Endothelial cell of umbilical vein (primary cell): Measurements from ENCODE around the gene CASKIN2. TPM values are rescaled to one million over a fixed set of nuclear protein-coding genes. Genes with fewer than 3 reads are reported as not detected.

Source experiments
- BruUV-seq: library from RNA; stranded (reverse); fragments of 400-500 nt; replicated peaks from 2 replicates; lab custom pipeline; 2021; lab: Mats Ljungman, UMichigan
- CTCF ChIA-PET: fragments of 300-600, 350-600 bp; sonication (Branson Sonifier 250); formaldehyde crosslinking; loops from one replicate; lab custom pipeline; 2021; ENCODE audit warnings: antibody characterized with exemption, inconsistent platforms; lab: Charles Lee
- POLR2A ChIA-PET: fragments of 300-600, 350-600 bp; sonication (Branson Sonifier 250); formaldehyde crosslinking; loops from one replicate; lab custom pipeline; 2021; ENCODE audit warnings: antibody characterized with exemption, inconsistent platforms; lab: Charles Lee
- DNase-seq: peaks from one replicate; pipeline ENCODE4 v3.0.0-alpha.2; 2011; ENCODE audit warnings: low read depth, low spot score
- FAIRE-seq: peaks from 2 replicates; lab custom pipeline; 2011; peaks lifted over from hg19 to GRCh38; lab: Jason Lieb, UNC
- H2AFZ ChIP-seq: 2 replicates; pipeline ENCODE4 v1.6.0; 2012; ENCODE audit warnings: low read depth, low read length, control low read depth, inconsistent platforms
- H3K27ac ChIP-seq: 2 replicates; pipeline ENCODE4 v1.5.1; 2011; ENCODE audit warnings: low read depth, mild to moderate bottlenecking, control low read depth, low read length, moderate library complexity; ENCODE audit not compliant: insufficient read depth
- H3K27me3 ChIP-seq, 2 experiments: 2 replicates each; pipeline versions ENCODE4 v1.6.0 to v1.6.1; 2011; ENCODE audit warnings: low read length in 2 of 2, mixed read lengths in 1 of 2; ENCODE audit not compliant: control insufficient read depth in 2 of 2, insufficient read depth in 2 of 2
- H3K36me3 ChIP-seq, 2 experiments: 2 replicates in 1 of 2; 3 replicates in 1 of 2; pipeline ENCODE4 v1.5.1; 2011; ENCODE audit warnings: low read length in 2 of 2, mild to moderate bottlenecking in 1 of 2, moderate library complexity in 1 of 2; ENCODE audit not compliant: control insufficient read depth in 2 of 2, insufficient read depth in 2 of 2; ENCODE audit errors: extremely low read depth in 1 of 2
- H3K4me1 ChIP-seq: 3 replicates; pipeline ENCODE4 v1.5.1; 2011; ENCODE audit warnings: mild to moderate bottlenecking, low read length; ENCODE audit not compliant: control insufficient read depth, insufficient read depth; ENCODE audit errors: extremely low read depth
- H3K4me2 ChIP-seq: 2 replicates; pipeline ENCODE4 v1.6.1; 2011; ENCODE audit warnings: low read length, control low read depth, mixed read lengths; ENCODE audit not compliant: insufficient read depth
- H3K4me3 ChIP-seq, 3 experiments: fragments of 200-600 bp in 1 of 3; sonication (generic), shearing (Covaris generic) in 1 of 3; replicated peaks in 1 of 3; 2 replicates each; pipeline ENCODE4 v1.5.1; 2011 to 2016; ENCODE audit warnings: control low read depth in 3 of 3, low read length in 3 of 3, mild to moderate bottlenecking in 2 of 3, inconsistent platforms in 1 of 3, low read depth in 1 of 3, moderate library complexity in 1 of 3; ENCODE audit not compliant: insufficient read depth in 1 of 3
- H3K79me2 ChIP-seq: 2 replicates; pipeline ENCODE4 v1.6.0; 2012; ENCODE audit warnings: low read length, inconsistent platforms; ENCODE audit not compliant: control insufficient read depth, insufficient read depth
- H3K9ac ChIP-seq: replicated peaks from 2 replicates; pipeline ENCODE3; 2011; ENCODE audit warnings: low read length, control low read depth; ENCODE audit not compliant: insufficient read depth; ENCODE audit errors: extremely low read depth
- H3K9me1 ChIP-seq: replicated peaks from 3 replicates; pipeline ENCODE4 v1.6.0; 2011; ENCODE audit warnings: mild to moderate bottlenecking, low read length; ENCODE audit not compliant: control insufficient read depth, insufficient read depth; ENCODE audit errors: extremely low read depth
- H3K9me3 ChIP-seq: replicated peaks from 2 replicates; pipeline ENCODE4 v1.5.1; 2012; ENCODE audit warnings: low read length, inconsistent platforms; ENCODE audit not compliant: control insufficient read depth, insufficient read depth
- H4K20me1 ChIP-seq: replicated peaks from 2 replicates; pipeline ENCODE3; 2011; ENCODE audit warnings: mild to moderate bottlenecking, low read length; ENCODE audit not compliant: control insufficient read depth, insufficient read depth; ENCODE audit errors: extremely low read depth
- CTCF ChIP-seq, 2 donors: IDR thresholded peaks; 1 replicate in 1 of 2; 2 replicates in 1 of 2; pipeline ENCODE4 v1.5.1; 2011; ENCODE audit warnings: low read length in 2 of 2, mild to moderate bottlenecking in 2 of 2, moderate library complexity in 2 of 2, control low read depth in 1 of 2, inconsistent platforms in 1 of 2, low read depth in 1 of 2; ENCODE audit not compliant: insufficient read depth in 1 of 2; ENCODE audit errors: extremely low read depth in 1 of 2
- FOS ChIP-seq: IDR thresholded peaks from 2 replicates; pipeline ENCODE4 v1.6.1; 2011; ENCODE audit warnings: mild to moderate bottlenecking, low read length, moderate library complexity, borderline replicate concordance; ENCODE audit not compliant: insufficient read depth
- JUN ChIP-seq: IDR thresholded peaks from 2 replicates; pipeline ENCODE4 v1.6.1; 2011; ENCODE audit warnings: borderline replicate concordance, low read depth; ENCODE audit not compliant: insufficient read length, insufficient read depth
- MAX ChIP-seq: IDR thresholded peaks from 2 replicates; pipeline ENCODE4 v1.6.1; 2011; ENCODE audit not compliant: insufficient read depth, insufficient read length
- MYC ChIP-seq: IDR thresholded peaks from one replicate; pipeline ENCODE4 v1.6.1; 2011; ENCODE audit warnings: mild to moderate bottlenecking, low read depth, low read length
- POLR2A ChIP-seq: IDR thresholded peaks from 2 replicates; pipeline ENCODE4 v1.6.1; 2012; ENCODE audit warnings: low read depth, mild to moderate bottlenecking, control low read depth, low read length
- POLR2AphosphoS5 ChIP-seq: IDR thresholded peaks from 2 replicates; pipeline ENCODE4 v1.6.1; 2012; ENCODE audit warnings: low read depth, mild to moderate bottlenecking, control low read depth, low read length, moderate library complexity; ENCODE audit not compliant: insufficient read depth
- dilution Hi-C: fragments of 300-500 bp; cut with MboI; formaldehyde crosslinking; loops from one replicate; pipeline ENCODE4 v1.15.0; 2019; ENCODE audit warnings: low sequenced_read_pairs; ENCODE audit not compliant: extremely low pct_ligation_motif_present
- intact Hi-C: fragments of 100-400 bp; cut with micrococcal nuclease; formaldehyde crosslinking; loops from one replicate; pipeline ENCODE4 v1.10.0; 2022
- polyA plus RNA-seq, 4 experiments: library from polyadenylated mRNA; depleted of rRNA in 3 of 4; stranded (reverse) in 3 of 4; unstranded in 1 of 4; fragments of >200 nt; gene quantifications; 2 replicates each; pipeline versions ENCODE4 v1.2.1 to v1.2.3, GENCODE V29; 2011 to 2012; ENCODE audit warnings: missing spikeins in 1 of 4
- total RNA-seq: library from RNA; stranded (reverse); gene quantifications from 2 replicates; pipeline ENCODE4 v1.2.3, GENCODE V29; 2021

The CASKIN2 gene
- total and polyA plus RNA-seq, 2 donors (not counting 3 experiments of a cell fraction or from before 2014, with no cell fraction given): 13.0 to 37.6 TPM

GRCh38 chr17:75542229-75542628, 26.9 kb upstream of the CASKIN2 start:
- Histone ChIP-seq H3K9ac (no peak overlapping the region), H3K4me1 (no peaks in the 10 kb centered on the region), H3K27ac (no peak overlapping the region), H3K36me3 (no peaks in the 10 kb centered on the region), H2AFZ (no peak overlapping the region), H3K27me3 (no peaks in the 10 kb centered on the region), H3K9me1 (no peaks in the 10 kb centered on the region), H3K4me2 (no peak overlapping the region), H3K4me3 (no peak overlapping the region), H4K20me1 (no peaks in the 10 kb centered on the region), H3K9me3 (no peaks in the 10 kb centered on the region), H3K79me2 (no peaks in the 10 kb centered on the region)
- TF ChIP-seq POLR2AphosphoS5: no peak
- TF ChIP-seq CTCF (IDR thresholded peaks at IDR 0.05; ENCODE audit: extremely low read depth in 1 of 2, insufficient read depth in 1 of 2, low read depth in 1 of 2, low read length in 2 of 2): no peak
- no peak for TF ChIP-seq JUN
- no peak for TF ChIP-seq FOS
- TF ChIP-seq MAX: no peak
- TF ChIP-seq POLR2A: no peak
- TF ChIP-seq MYC: no peak
- no TSS peak for BruUV-seq
- FAIRE-seq: no peak
- CTCF ChIA-PET: interaction anchor here (0.9 to 1.5 kb wide), 3 partner anchors 35 to 91 kb away, joined by 3 to 6 read pairs (median 3); partner anchors contain the start of gene SMIM5
- intact Hi-C loops (no loop called here), dilution Hi-C loops (no loop called here)
- no peak for DNase-seq
- POLR2A ChIA-PET: interaction anchor here (0.6 kb wide), 1 partner anchor 9 kb away, joined by 7 read pairs; no protein-coding TSS in a partner anchor
